Smooth muscle cell (in vitro differentiated cells): ENCODE results near the gene ABHD14A. TPM values are rescaled to one million over a fixed set of nuclear protein-coding genes. Genes with fewer than 3 reads are reported as not detected.

Experiments
- DNase-seq: peaks from one replicate; lab custom pipeline; 2025; ENCODE audit not compliant: unreplicated experiment; lab: John Stamatoyannopoulos, UW
- H2AFZ ChIP-seq: fragments of 200-600 bp; sonication (generic); 2 replicates; pipeline ENCODE4 v1.6.0; 2016; ENCODE audit warnings: antibody characterized with exemption, low read depth, mild to moderate bottlenecking
- H3F3A ChIP-seq: fragments of 200-600 bp; sonication (generic); 2 replicates; pipeline ENCODE4 v1.6.0; 2017; ENCODE audit warnings: antibody characterized with exemption, low read depth
- H3K27ac ChIP-seq: fragments of 200-600 bp; sonication (generic); 2 replicates; pipeline ENCODE4 v1.5.1; 2016; ENCODE audit warnings: low read depth, mild to moderate bottlenecking
- H3K27me3 ChIP-seq: fragments of 200-600 bp; sonication (generic); 2 replicates; pipeline ENCODE4 v1.6.1; 2016; ENCODE audit warnings: low read depth, mild to moderate bottlenecking
- H3K36me3 ChIP-seq: fragments of 200-600 bp; sonication (generic); 2 replicates; pipeline ENCODE4 v1.5.1; 2016; ENCODE audit warnings: low read depth
- H3K4me1 ChIP-seq: fragments of 200-600 bp; sonication (generic); 2 replicates; pipeline ENCODE4 v1.5.1; 2016; ENCODE audit warnings: low read depth
- H3K4me2 ChIP-seq: fragments of 200-600 bp; sonication (generic); 2 replicates; pipeline ENCODE4 v1.6.0; 2016; ENCODE audit warnings: mild to moderate bottlenecking
- H3K4me3 ChIP-seq: fragments of 200-600 bp; sonication (generic); 2 replicates; pipeline ENCODE4 v1.5.1; 2016; ENCODE audit warnings: mild to moderate bottlenecking
- H3K79me2 ChIP-seq: fragments of 200-600 bp; sonication (generic); 2 replicates; pipeline ENCODE4 v1.6.0; 2016; ENCODE audit warnings: low read depth, mild to moderate bottlenecking
- H3K9ac ChIP-seq: fragments of 200-600 bp; sonication (generic); 2 replicates; pipeline ENCODE4 v1.6.0; 2016; ENCODE audit warnings: low read depth
- H3K9me3 ChIP-seq: fragments of 200-600 bp; sonication (generic); replicated peaks from 2 replicates; pipeline ENCODE4 v1.5.1; 2016; ENCODE audit warnings: low read depth
- H4K20me1 ChIP-seq: fragments of 200-600 bp; sonication (generic); 2 replicates; pipeline ENCODE4 v1.6.0; 2016; ENCODE audit warnings: low read depth
- CTCF ChIP-seq: fragments of 200-600 bp; sonication (generic); IDR thresholded peaks from 2 replicates; pipeline ENCODE4 v1.5.1; 2017; ENCODE audit warnings: borderline replicate concordance, mild to moderate bottlenecking, antibody characterized with exemption; ENCODE audit not compliant: insufficient read depth, poor library complexity, severe bottlenecking
- WGBS: methylation state at CpG from one replicate; pipeline ENCODE4 v1.1.7; 2016; ENCODE audit warnings: low lambda C conversion rate; 5-methylcytosine and 5-hydroxymethylcytosine counted together
- polyA plus RNA-seq: library from polyadenylated mRNA; unstranded; fragments of >200 nt; fragmentation: Nextera tagmentation; extraction: Ambion mirVana; gene quantifications from 2 replicates; pipeline ENCODE4 v1.2.1, GENCODE V29; 2016
- small RNA-seq: library from RNA; depleted of rRNA; stranded (forward); fragments of <200 nt; gene quantifications from one replicate; pipeline ENCODE3, GENCODE V24; 2014
- total RNA-seq: library from RNA; depleted of rRNA; stranded (reverse); fragments of >200 nt; gene quantifications from 2 replicates; pipeline ENCODE4 v1.2.3, GENCODE V29; 2014

Gene ABHD14A
- total and polyA plus RNA-seq, 2 experiments from 2014 or later = 16.1 to 49.7 TPM

DNA sequence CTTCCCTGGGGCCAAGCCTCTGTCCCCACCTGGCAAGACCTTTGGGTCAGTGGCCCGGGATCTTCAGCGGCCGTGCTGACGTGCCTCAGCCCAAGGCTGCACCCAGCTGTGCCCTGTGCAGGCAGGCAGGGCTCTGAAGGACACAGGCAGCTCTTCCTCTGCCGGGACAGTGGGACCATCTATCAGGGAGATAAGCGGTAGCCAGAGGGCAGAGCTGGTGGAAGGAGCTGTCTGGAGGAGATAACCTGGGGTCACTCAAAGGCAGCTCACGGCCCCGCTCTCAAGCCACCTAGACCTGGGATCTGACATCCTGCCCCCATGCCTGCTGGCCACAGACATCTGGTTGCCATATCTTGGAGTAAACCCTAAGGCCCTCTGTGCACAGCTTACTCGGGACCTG is 54.2 kb downstream of the ABHD14A start:
- no peak for DNase-seq
- H3F3A ChIP-seq = no peaks in the 10 kb centered on the region
- no peak for TF ChIP-seq CTCF
- H3K4me2 ChIP-seq = no peak overlapping the region
- no peak overlapping the region for H2AFZ ChIP-seq
- H4K20me1 ChIP-seq = no peaks in the 10 kb centered on the region
- no peaks in the 10 kb centered on the region for H3K36me3 ChIP-seq
- H3K9me3 ChIP-seq = no peaks in the 10 kb centered on the region
- no peaks in the 10 kb centered on the region for H3K27me3 ChIP-seq
- H3K79me2 ChIP-seq = no peaks in the 10 kb centered on the region
- H3K9ac ChIP-seq = no peak overlapping the region
- H3K4me1 ChIP-seq = no peaks in the 10 kb centered on the region
- 72% methylated on average over 9 of the region's 9 CpGs for WGBS
- no peak overlapping the region for H3K4me3 ChIP-seq
- H3K27ac ChIP-seq = no peak overlapping the region

DNA sequence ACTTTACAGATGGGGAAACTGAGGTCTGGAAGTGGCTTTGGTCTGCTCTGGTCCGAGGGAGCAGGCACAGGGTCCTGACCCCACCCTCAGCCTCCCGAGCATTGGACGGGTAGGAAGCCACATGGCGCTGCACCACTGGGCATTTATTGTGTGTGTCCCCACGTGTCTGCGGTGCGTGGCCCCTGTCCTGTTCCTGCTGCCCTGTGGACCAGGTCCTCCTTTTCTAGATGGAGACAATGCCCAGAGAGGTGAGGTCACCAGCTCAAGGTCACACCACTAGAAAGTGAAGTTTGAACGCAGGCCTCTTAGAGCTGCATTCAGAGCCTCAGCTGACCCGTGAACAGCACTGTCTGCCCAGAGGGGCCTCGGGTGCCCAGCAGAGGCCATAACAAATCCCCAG is 54.7 kb downstream of the ABHD14A start:
- no peak overlapping the region for H3K27ac ChIP-seq
- no peaks in the 10 kb centered on the region for H3K9me3 ChIP-seq
- no peaks in the 10 kb centered on the region for H4K20me1 ChIP-seq
- no peaks in the 10 kb centered on the region for H3K79me2 ChIP-seq
- no peak overlapping the region for H3K4me3 ChIP-seq
- no peak overlapping the region for H3K4me2 ChIP-seq
- H2AFZ ChIP-seq = no peak overlapping the region
- no peaks in the 10 kb centered on the region for H3K36me3 ChIP-seq
- H3K27me3 ChIP-seq = no peaks in the 10 kb centered on the region
- 93% methylated on average over 10 of the region's 10 CpGs for WGBS
- no peak overlapping the region for H3K9ac ChIP-seq
- no peak for TF ChIP-seq CTCF
- DNase-seq = no peak
- no peaks in the 10 kb centered on the region for H3F3A ChIP-seq
- H3K4me1 ChIP-seq = no peaks in the 10 kb centered on the region

Small RNA genes lying within 50 kb of the gene (small RNA-seq; reads per million reads assigned to genes)
- gene AC115284.1 = not detected

Other genes with a start within 250 kb of the ABHD14A start
- not detected in 2 replicates for gene IQCF6, start 195.8 kb upstream of the ABHD14A start, total RNA-seq
- not detected in 2 replicates for gene IQCF6, start 195.8 kb upstream of the ABHD14A start, polyA plus RNA-seq
- not detected in 2 replicates for gene IQCF2, start 113.4 kb upstream of the ABHD14A start, total RNA-seq
- not detected in 2 replicates for gene IQCF2, start 113.4 kb upstream of the ABHD14A start, polyA plus RNA-seq
- not detected in 2 replicates for gene IQCF5, start 99.5 kb upstream of the ABHD14A start, total RNA-seq
- gene IQCF5, start 99.5 kb upstream of the ABHD14A start, polyA plus RNA-seq = not detected in 2 replicates
- not detected in 2 replicates for gene IQCF1, start 71.7 kb upstream of the ABHD14A start, total RNA-seq
- not detected in 2 replicates for gene IQCF1, start 71.7 kb upstream of the ABHD14A start, polyA plus RNA-seq
- 10.0 and 13.1 TPM in 2 replicates for gene RRP9, start 33.2 kb upstream of the ABHD14A start, total RNA-seq
- 21.2 and 23.9 TPM in 2 replicates for gene RRP9, start 33.2 kb upstream of the ABHD14A start, polyA plus RNA-seq
- gene PARP3, start 32.7 kb upstream of the ABHD14A start, total RNA-seq = 7.2 and 15.1 TPM in 2 replicates
- gene PARP3, start 32.7 kb upstream of the ABHD14A start, polyA plus RNA-seq = 10.5 and 12.3 TPM in 2 replicates
- gene GPR62, start 19.7 kb upstream of the ABHD14A start, total RNA-seq = 0.18 TPM in 1 of 2 replicates, not detected in the other
- gene GPR62, start 19.7 kb upstream of the ABHD14A start, polyA plus RNA-seq = 0.09 and 0.52 TPM in 2 replicates
- 42.6 and 51.4 TPM in 2 replicates for gene PCBP4, start 7.6 kb upstream of the ABHD14A start, total RNA-seq
- gene PCBP4, start 7.6 kb upstream of the ABHD14A start, polyA plus RNA-seq = 81.2 and 97.4 TPM in 2 replicates
- gene ABHD14B, start 1.0 kb upstream of the ABHD14A start, total RNA-seq = 17.8 and 18.9 TPM in 2 replicates
- 26.2 and 31.4 TPM in 2 replicates for gene ABHD14B, start 1.0 kb upstream of the ABHD14A start, polyA plus RNA-seq
- 39.6 and 43.0 TPM in 2 replicates for gene ACY1, start 8.5 kb downstream of the ABHD14A start, total RNA-seq
- 33.8 and 38.4 TPM in 2 replicates for gene ACY1, start 8.5 kb downstream of the ABHD14A start, polyA plus RNA-seq
- gene RPL29, start 20.8 kb downstream of the ABHD14A start, total RNA-seq = 1,004 and 1,042 TPM in 2 replicates
- 708 and 743 TPM in 2 replicates for gene RPL29, start 20.8 kb downstream of the ABHD14A start, polyA plus RNA-seq
- gene DUSP7, start 81.5 kb downstream of the ABHD14A start, total RNA-seq = 25.0 and 26.8 TPM in 2 replicates
- 12.4 and 13.3 TPM in 2 replicates for gene DUSP7, start 81.5 kb downstream of the ABHD14A start, polyA plus RNA-seq
- 1.8 and 3.2 TPM in 2 replicates for gene POC1A, start 179.4 kb downstream of the ABHD14A start, total RNA-seq
- gene POC1A, start 179.4 kb downstream of the ABHD14A start, polyA plus RNA-seq = 7.6 and 7.9 TPM in 2 replicates
- gene ALAS1, start 223.1 kb downstream of the ABHD14A start, total RNA-seq = 35.7 and 50.2 TPM in 2 replicates
- gene ALAS1, start 223.1 kb downstream of the ABHD14A start, polyA plus RNA-seq = 59.4 and 66.7 TPM in 2 replicates